Karpas-422 (cell line): ENCODE measurements around the gene PTPN14. TPM values are rescaled to one million over a fixed set of nuclear protein-coding genes. Genes with fewer than 3 reads are reported as not detected.

Source experiments
- DNase-seq: peaks from one replicate; pipeline ENCODE4 v3.0.0-alpha.2; 2015
- H2AFZ ChIP-seq: fragments of 200-600 bp; sonication (generic); 2 replicates; pipeline ENCODE4 v1.6.1; 2014; ENCODE audit warnings: antibody characterized with exemption, low read length, mixed read lengths
- H3K27ac ChIP-seq: fragments of 200-600 bp; sonication (generic); 2 replicates; pipeline ENCODE4 v1.5.1; 2014; ENCODE audit warnings: mild to moderate bottlenecking, low read length, moderate library complexity
- H3K27me3 ChIP-seq: fragments of 200-600 bp; sonication (generic); 2 replicates; pipeline ENCODE4 v1.6.1; 2014; ENCODE audit warnings: low read length, mixed read lengths
- H3K36me3 ChIP-seq: fragments of 200-600 bp; sonication (generic); 2 replicates; pipeline ENCODE4 v1.6.1; 2014; ENCODE audit warnings: low read length, mixed read lengths; ENCODE audit not compliant: insufficient read depth
- H3K4me1 ChIP-seq: fragments of 200-600 bp; sonication (generic); 2 replicates; pipeline ENCODE4 v1.6.1; 2014; ENCODE audit warnings: mild to moderate bottlenecking, low read length, mixed read lengths
- H3K4me2 ChIP-seq: fragments of 200-600 bp; sonication (generic); 2 replicates; pipeline ENCODE4 v1.6.1; 2014; ENCODE audit warnings: low read length, low read depth, mild to moderate bottlenecking; ENCODE audit not compliant: poor library complexity, severe bottlenecking
- H3K4me3 ChIP-seq: fragments of 200-600 bp; sonication (generic); 2 replicates; pipeline ENCODE4 v1.5.1; 2014; ENCODE audit warnings: mild to moderate bottlenecking, antibody characterized with exemption, low read length, mixed read lengths
- H3K79me2 ChIP-seq: fragments of 200-600 bp; sonication (generic); 2 replicates; pipeline ENCODE4 v1.6.1; 2014; ENCODE audit warnings: mild to moderate bottlenecking, low read length, mixed read lengths
- H3K9ac ChIP-seq: fragments of 200-600 bp; sonication (generic); 2 replicates; pipeline ENCODE4 v1.6.0; 2014; ENCODE audit warnings: low read length
- H3K9me2 ChIP-seq: fragments of 200-600 bp; sonication (generic), shearing (Covaris generic); replicated peaks from 2 replicates; pipeline ENCODE4 v1.6.0; 2014; ENCODE audit warnings: mild to moderate bottlenecking, low read length, moderate library complexity; ENCODE audit not compliant: insufficient read depth
- H3K9me3 ChIP-seq: fragments of 300-700, 200-600 bp; sonication (generic); 2 replicates; pipeline ENCODE4 v1.6.1; 2014; ENCODE audit warnings: low read length, mixed read lengths
- H4K20me1 ChIP-seq: fragments of 200-600 bp; sonication (generic); 2 replicates; pipeline ENCODE4 v1.6.1; 2014; ENCODE audit warnings: mild to moderate bottlenecking, antibody characterized with exemption, low read length, low read depth; ENCODE audit not compliant: insufficient read depth
- total RNA-seq: library from RNA; depleted of rRNA; stranded (reverse); fragments of >200 nt; shearing (Covaris generic); gene quantifications from 2 replicates; pipeline ENCODE4 v1.2.3, GENCODE V29; 2014; ENCODE audit warnings: low replicate concordance

The PTPN14 gene
- total RNA-seq, 1 experiment from 2014 or later = 0.56 TPM

DNA sequence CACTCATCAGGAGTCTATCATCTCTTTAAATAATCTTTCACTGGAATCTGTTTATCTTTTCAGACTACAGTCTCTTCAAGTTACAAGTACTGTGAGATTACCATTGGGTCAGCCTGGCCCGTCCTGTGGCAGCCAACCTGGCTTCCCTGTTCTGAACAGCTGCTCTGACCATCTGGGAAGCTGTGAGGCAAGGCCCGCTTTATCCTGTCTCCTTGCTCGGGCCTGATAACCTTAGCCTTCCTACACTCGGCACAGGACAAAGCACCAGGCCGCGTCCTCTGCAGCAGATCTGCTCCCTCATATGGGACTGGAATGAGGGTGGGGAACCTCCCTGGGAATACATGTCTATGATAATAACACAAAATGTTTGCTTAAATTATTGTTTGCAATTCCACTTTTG, 113.3 kb downstream of the PTPN14 start:
- H4K20me1 ChIP-seq = no peaks in the 10 kb centered on the region
- H3K9me3 ChIP-seq = no peaks in the 10 kb centered on the region
- DNase-seq = no peak
- H3K4me1 ChIP-seq = peaks cover 60% of the 10 kb centered on the region
- H3K27me3 ChIP-seq = no peaks in the 10 kb centered on the region
- H3K9ac ChIP-seq = no peak overlapping the region
- no peak overlapping the region for H2AFZ ChIP-seq
- H3K27ac ChIP-seq = peak overlapping the region; percentile 86; the same call in 1 of the 2 replicates
- no peaks in the 10 kb centered on the region for H3K9me2 ChIP-seq
- H3K4me2 ChIP-seq = no peak overlapping the region
- H3K79me2 ChIP-seq = no peaks in the 10 kb centered on the region
- H3K36me3 ChIP-seq = no peaks in the 10 kb centered on the region
- H3K4me3 ChIP-seq = no peak overlapping the region

- no peak overlapping the region for H3K9ac ChIP-seq
- H4K20me1 ChIP-seq = no peaks in the 10 kb centered on the region
- DNase-seq = no peak
- no peak overlapping the region for H3K4me3 ChIP-seq
- no peak overlapping the region for H3K27ac ChIP-seq
- H3K79me2 ChIP-seq = no peaks in the 10 kb centered on the region
- H3K36me3 ChIP-seq = no peaks in the 10 kb centered on the region
- H3K4me1 ChIP-seq = peaks cover 48% of the 10 kb centered on the region
- no peak overlapping the region for H3K4me2 ChIP-seq
- no peaks in the 10 kb centered on the region for H3K27me3 ChIP-seq
- no peaks in the 10 kb centered on the region for H3K9me2 ChIP-seq
- H2AFZ ChIP-seq = no peak overlapping the region
- no peaks in the 10 kb centered on the region for H3K9me3 ChIP-seq
These were observed 115.5 kb downstream of the PTPN14 start for GRCh38 chr1:214435867-214436266.

DNA sequence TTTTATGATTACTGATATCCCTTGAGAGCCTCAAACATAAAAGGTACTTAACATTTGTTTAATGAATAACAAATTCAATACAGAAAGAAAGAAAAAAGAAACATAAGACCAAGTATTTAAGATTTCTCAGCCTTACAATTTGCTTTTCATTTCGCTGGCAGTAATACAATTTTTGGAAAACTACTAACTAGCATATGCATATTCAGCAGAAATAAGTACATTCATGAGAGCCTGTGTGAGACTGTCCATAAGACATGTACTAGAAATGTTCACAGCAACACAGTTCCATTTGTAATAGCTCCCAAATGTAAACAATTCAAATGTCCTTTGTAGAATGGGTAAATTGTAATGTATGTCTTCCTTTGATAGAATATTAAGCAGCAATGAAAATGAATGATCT, 119.2 kb downstream of the PTPN14 start:
- no peak overlapping the region for H3K27ac ChIP-seq
- H4K20me1 ChIP-seq = no peaks in the 10 kb centered on the region
- no peaks in the 10 kb centered on the region for H3K9me3 ChIP-seq
- no peak overlapping the region for H3K9ac ChIP-seq
- no peak overlapping the region for H3K4me2 ChIP-seq
- no peaks in the 10 kb centered on the region for H3K9me2 ChIP-seq
- H3K4me1 ChIP-seq = peaks cover 46% of the 10 kb centered on the region
- H3K27me3 ChIP-seq = no peaks in the 10 kb centered on the region
- H3K36me3 ChIP-seq = no peaks in the 10 kb centered on the region
- H3K4me3 ChIP-seq = no peak overlapping the region
- no peak for DNase-seq
- no peak overlapping the region for H2AFZ ChIP-seq
- no peaks in the 10 kb centered on the region for H3K79me2 ChIP-seq

- no peak for DNase-seq
- H4K20me1 ChIP-seq = no peaks in the 10 kb centered on the region
- H3K79me2 ChIP-seq = no peaks in the 10 kb centered on the region
- no peak overlapping the region for H3K9ac ChIP-seq
- no peaks in the 10 kb centered on the region for H3K9me3 ChIP-seq
- H3K9me2 ChIP-seq = no peaks in the 10 kb centered on the region
- H3K4me2 ChIP-seq = no peak overlapping the region
- no peaks in the 10 kb centered on the region for H3K27me3 ChIP-seq
- peaks cover 55% of the 10 kb centered on the region for H3K4me1 ChIP-seq
- H3K27ac ChIP-seq = no peak overlapping the region
- no peak overlapping the region for H2AFZ ChIP-seq
- no peaks in the 10 kb centered on the region for H3K36me3 ChIP-seq
- H3K4me3 ChIP-seq = no peak overlapping the region
These were observed 121.2 kb downstream of the PTPN14 start for GRCh38 chr1:214429951-214430770.

GRCh38 chr1:214427871-214428277, 123.5 kb downstream of the PTPN14 start:
- no peaks in the 10 kb centered on the region for H3K9me3 ChIP-seq
- H3K4me1 ChIP-seq = peaks cover 46% of the 10 kb centered on the region
- H3K4me2 ChIP-seq = peak overlapping the region; percentile 52
- peak overlapping the region; percentile 1; the same call in 1 of the 2 replicates for H3K4me3 ChIP-seq
- H2AFZ ChIP-seq = peak overlapping the region; percentile 77
- H3K9me2 ChIP-seq = no peaks in the 10 kb centered on the region
- H3K27me3 ChIP-seq = no peaks in the 10 kb centered on the region
- H3K9ac ChIP-seq = peak overlapping the region; percentile 22
- no peaks in the 10 kb centered on the region for H4K20me1 ChIP-seq
- peak overlapping the region; percentile 78 for H3K27ac ChIP-seq
- H3K79me2 ChIP-seq = no peaks in the 10 kb centered on the region
- no peaks in the 10 kb centered on the region for H3K36me3 ChIP-seq
- DNase-seq = peak; percentile 71

- Histone ChIP-seq H3K9ac (no peak overlapping the region), H3K4me3 (no peak overlapping the region), H3K79me2 (no peaks in the 10 kb centered on the region), H3K4me2 (no peak overlapping the region), H3K36me3 (no peaks in the 10 kb centered on the region), H2AFZ (no peak overlapping the region; the same call in 1 of the 2 replicates), H3K9me3 (no peaks in the 10 kb centered on the region), H3K27ac (no peak overlapping the region), H3K9me2 (no peaks in the 10 kb centered on the region), H3K27me3 (no peaks in the 10 kb centered on the region), H4K20me1 (no peaks in the 10 kb centered on the region), H3K4me1 (peaks cover 51% of the 10 kb centered on the region)
- no peak for DNase-seq
These were observed 125.0 kb downstream of the PTPN14 start for GRCh38 chr1:214426426-214426812.

DNA sequence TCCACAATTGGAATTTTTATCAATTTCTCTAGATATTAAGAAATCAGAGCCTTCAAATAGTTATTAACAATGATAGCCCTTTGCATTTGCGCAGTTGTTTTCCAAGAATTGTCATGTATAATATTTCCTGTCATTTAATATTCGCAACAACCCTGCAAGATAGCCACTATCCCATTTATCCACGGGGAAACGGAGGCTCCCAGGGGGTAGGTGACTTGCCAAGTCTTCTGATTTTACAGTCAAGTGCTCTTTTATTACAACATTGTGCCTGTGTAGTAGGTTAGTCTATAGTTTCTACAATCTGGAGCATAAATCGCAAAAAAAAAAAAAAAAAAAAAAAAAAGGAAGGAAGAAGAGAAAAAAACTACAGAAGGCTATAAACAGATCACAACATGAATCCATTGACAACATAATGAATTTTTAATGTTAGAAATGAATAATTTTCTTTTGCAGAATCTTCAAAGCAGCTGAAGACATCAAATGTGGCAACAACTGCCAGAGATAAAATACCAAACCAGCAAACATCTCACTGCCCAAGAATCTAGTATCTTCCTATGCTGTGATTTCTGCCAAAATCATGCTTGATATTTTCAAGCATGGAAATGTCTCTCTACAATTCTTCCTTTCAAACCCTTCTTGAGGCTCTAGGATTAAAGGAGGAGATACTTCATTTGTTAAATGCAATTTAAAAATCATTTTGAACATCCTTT, 125.5 kb downstream of the PTPN14 start:
- no peaks in the 10 kb centered on the region for H3K36me3 ChIP-seq
- no peak for DNase-seq
- H3K4me3 ChIP-seq = no peak overlapping the region
- H2AFZ ChIP-seq = no peak overlapping the region; the same call in 1 of the 2 replicates
- peaks cover 49% of the 10 kb centered on the region for H3K4me1 ChIP-seq
- H3K9ac ChIP-seq = no peak overlapping the region
- no peak overlapping the region for H3K27ac ChIP-seq
- no peaks in the 10 kb centered on the region for H3K27me3 ChIP-seq
- H3K9me3 ChIP-seq = no peaks in the 10 kb centered on the region
- H3K4me2 ChIP-seq = no peak overlapping the region
- H3K9me2 ChIP-seq = no peaks in the 10 kb centered on the region
- no peaks in the 10 kb centered on the region for H4K20me1 ChIP-seq
- H3K79me2 ChIP-seq = no peaks in the 10 kb centered on the region

DNA sequence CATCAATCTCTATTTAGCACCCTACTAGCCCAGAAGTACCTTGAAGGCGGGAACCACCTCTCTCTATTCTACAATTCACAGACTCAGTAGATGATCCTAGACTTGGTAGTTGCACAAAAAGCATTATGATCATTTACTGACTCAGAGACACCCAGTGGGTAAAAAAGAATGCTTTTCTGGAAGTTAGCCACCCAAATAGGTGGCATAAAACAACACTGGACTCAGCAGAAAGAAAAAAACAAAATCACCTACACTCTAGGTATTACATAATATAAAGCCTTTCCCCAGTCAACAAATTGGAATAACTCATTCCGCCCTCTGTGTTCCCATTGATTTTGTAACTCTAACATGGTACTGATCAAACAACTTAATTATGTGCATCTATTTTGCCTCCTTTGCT, 126.3 kb downstream of the PTPN14 start:
- H3K4me2 ChIP-seq = no peak overlapping the region
- H3K4me3 ChIP-seq = no peak overlapping the region
- H3K4me1 ChIP-seq = peaks cover 42% of the 10 kb centered on the region
- no peaks in the 10 kb centered on the region for H3K79me2 ChIP-seq
- no peak overlapping the region for H2AFZ ChIP-seq
- no peak for DNase-seq
- no peaks in the 10 kb centered on the region for H4K20me1 ChIP-seq
- no peak overlapping the region for H3K27ac ChIP-seq
- H3K9me3 ChIP-seq = no peaks in the 10 kb centered on the region
- H3K9ac ChIP-seq = no peak overlapping the region
- no peaks in the 10 kb centered on the region for H3K36me3 ChIP-seq
- no peaks in the 10 kb centered on the region for H3K9me2 ChIP-seq
- H3K27me3 ChIP-seq = no peaks in the 10 kb centered on the region
